NCI-H2196 treated with DMSO at 0.1 percent for 48 hours (cell line): Measurements from ENCODE around the gene FTO.

ENCODE experiments used
- DNase-seq: peaks from one replicate; lab custom pipeline; 2025; ENCODE audit not compliant: unreplicated experiment; lab: John Stamatoyannopoulos, UW

The FTO gene

DNA sequence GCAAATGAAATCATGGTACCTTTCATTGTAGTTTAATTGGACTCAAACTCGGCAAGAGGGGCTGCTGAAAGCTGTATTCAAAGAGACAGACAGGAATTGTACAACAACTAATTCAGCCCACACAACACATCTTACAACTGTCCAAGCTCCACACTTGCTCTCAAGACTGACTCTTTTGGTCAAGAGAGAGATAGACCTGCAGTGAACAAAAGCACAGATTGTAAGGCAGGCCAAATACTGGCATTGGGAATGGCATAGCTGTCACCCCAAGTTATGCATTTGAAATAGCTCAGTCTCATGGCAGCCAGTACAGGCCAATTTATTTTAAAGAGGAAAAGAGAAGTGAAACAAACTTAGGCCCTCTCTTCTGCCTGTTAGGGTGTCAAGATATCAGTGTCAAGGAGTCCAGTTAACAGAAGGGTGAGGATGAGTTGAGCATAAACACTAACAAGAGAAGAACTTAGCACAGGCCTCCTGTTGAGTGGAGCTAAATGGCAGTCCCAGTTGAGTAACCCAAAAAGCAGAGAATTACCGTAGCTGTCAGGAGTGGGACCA is 366.9 kb downstream of the FTO start:
- DNase-seq, result no peak

DNA sequence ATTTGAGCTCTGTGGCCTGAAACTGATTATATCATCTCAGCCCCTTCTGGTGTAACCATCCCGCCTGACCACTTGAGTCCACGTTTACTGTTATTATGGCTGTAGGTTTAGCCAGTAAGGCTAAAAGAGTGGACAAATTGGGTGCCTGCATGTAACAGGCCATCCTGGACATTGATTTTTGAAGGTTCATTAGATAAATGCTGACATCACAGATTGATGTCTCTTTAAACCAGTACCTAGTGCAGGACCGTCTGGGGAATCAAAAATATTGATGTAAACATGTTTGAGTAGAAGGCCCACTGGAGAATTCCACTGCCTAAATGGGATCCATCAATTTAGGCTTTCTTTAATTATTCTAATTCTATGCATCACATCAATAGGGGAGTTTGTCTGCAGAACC is 367.6 kb downstream of the FTO start:
- no peak for DNase-seq

DNA sequence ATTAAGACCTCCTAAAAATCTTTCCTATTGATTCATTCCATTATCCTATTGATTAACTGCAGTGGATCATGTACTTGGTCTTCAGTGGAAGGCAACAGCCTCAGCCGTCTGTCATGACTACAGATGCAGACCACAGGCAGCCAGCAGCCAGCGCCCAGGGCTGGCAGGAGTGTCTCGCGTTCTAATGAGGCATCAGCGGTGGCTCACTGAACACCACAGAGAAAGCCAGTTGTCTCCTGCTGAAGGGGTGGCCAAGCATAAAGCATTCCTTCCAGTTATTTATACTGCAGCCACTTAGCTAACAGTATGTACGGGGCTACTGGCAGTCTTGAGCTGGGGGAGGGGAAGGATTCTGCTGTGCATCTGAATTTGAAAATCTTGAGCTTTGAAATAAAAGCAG is 368.3 kb downstream of the FTO start:
- DNase-seq, result no peak

DNA sequence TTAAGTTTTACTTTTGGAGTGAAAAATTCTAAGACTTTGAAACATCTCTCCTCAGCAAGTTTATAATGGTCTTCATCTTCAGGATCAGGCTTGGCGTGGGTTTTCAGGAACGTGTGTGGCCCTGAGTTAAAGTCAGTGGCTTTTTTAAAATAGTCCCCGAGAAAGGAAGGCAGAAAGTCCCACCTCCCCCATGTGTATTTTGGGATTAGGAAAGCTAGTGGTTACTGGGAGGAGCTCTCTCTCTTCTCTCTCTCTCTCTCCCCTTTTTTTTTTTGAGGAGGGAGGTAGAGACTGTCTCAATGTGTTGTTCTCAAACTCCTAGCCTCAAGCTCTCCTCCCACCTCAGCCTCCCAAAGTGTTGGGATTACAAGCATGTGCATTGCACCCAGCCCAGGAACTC is 369.4 kb downstream of the FTO start:
- DNase-seq, result no peak

DNA sequence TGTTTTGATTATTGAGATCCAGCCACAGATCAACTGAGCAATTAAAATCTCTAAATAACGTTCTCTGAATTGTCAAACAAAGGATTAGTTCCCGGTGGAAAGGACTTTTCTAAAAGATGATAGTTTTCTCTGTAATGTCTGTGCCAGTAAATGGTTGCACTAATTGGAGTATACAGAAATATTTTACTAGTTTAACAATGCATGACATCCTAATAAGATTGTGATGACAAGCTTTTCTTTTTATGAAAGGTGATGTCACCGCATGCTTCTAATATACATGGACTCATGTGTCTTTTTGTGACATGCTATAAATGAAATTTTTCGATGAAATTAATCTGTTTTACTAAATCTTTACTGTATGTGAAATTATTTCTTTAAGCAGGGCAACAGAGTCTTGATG is 371.5 kb downstream of the FTO start:
- DNase-seq, result no peak

DNA sequence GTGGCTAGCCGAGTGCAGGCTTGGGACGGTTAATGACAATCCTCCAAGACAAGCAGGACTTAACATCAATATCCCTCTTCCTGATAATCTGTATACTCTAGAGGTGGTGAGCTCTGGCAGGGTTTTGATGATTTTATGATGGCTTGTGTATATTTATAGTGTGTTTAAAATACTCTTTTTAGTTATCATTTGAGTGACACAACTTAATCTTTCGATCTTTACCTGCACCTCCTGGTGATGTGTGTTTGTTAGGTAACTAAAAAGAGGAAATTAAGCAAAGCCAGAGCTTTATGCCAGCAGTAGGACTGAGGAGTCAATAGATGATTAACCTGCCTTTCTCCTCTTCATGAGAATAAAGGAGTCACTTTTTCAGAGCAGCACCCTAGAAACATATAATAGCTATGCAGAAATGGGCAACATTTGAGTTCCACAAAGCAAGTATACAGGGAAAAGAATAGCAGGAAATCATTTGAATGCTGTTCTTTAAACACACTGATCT is 372.1 kb downstream of the FTO start:
- no peak for DNase-seq

DNA sequence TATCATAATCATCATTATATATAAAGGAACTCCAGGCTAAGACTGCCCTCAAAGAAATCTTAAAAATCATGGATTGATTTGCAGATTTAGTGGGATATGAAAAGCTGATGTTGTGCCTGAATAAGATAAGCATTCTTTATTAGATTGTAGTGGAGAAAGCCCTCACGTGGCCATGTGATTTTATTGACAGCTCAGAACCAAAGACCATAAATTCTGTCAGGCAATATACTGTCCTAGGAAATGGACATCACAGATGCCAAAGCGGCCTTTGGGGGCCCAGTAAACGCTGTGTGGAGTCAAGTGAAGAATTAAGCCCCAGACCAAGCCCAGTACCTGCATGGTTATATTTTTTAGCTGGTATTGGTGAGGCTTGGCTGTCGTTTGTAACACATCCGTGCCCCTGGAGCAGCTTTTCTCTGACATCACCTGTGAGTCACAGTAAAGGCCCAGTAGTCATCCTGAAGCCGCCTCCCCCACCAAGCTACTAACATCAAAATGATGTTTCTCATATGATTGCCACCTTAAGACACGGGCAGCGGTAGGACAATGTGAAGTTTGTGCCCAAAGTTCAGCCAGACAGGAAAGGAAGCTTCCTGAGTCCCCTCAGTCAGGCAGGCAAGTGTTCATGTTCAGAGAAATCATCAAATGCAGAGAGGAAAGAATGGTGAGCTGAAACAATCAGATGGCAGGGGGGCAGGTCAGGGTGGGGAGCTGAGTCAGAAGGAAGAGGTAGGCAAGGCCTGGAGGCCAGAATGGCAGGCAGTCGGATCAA is 373.3 kb downstream of the FTO start:
- DNase-seq, result no peak

DNA sequence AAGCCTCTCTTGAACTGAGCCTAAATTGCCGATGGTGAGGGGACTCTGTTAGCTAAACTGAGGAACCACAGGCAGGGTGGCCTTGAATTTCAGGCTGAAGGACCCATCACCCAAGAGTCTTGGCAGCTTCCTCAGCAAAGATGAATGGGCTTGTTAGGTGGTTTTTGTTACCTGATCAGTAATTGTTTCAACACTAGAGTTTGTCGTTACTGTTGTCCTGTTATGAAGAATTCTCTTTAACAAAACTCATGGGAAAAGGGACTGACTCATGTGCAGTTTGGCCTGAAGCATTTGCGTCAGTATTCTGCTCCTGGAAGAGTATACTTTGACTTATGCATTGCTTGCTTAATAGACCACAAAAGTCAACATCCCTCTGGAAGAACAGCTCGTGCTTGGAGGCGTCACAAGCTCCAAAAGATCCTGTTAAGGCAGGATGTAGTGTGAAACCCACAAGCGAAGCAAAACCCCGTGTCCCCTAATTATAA is 376.6 kb downstream of the FTO start:
- no peak for DNase-seq

DNA sequence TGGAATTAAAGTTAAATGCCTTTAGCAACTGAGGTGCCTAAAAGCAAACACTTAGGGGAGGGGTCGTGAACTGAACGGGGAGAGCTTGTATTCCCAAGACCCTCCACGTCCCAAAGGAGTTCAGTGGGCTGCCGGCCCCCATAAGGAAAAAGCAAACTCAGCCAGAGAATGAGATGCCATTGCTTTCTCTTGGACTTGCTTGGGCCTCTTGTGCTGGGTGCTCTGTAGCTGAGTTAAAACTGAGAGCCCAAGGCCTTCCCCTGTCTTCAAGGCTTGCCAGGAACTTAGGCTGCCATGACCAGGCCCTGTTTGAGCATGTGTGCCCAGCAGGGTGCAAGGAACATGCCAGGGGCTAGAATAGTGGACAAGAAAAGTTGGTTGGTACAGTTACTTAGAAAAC is 382.8 kb downstream of the FTO start:
- no peak for DNase-seq

DNA sequence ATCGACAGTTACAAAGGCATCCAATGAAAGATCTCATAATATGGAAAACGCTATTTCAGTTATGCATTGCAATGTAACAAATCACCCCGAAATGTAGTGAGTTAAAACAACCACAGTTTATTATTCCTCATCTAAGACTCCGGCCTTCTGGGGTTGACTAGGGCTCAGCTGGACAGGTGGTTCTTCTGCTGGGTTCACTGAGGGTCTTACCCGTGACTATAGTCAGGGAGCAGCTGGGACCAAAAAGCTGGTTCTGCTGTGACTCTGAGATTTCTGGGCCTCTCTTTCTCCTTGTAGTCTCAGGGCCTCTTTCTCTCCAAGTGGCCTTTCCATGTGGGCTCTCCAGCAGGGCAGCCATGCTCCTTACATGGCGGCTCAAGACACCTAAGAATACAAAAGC is 386.6 kb downstream of the FTO start:
- DNase-seq, result no peak

DNA sequence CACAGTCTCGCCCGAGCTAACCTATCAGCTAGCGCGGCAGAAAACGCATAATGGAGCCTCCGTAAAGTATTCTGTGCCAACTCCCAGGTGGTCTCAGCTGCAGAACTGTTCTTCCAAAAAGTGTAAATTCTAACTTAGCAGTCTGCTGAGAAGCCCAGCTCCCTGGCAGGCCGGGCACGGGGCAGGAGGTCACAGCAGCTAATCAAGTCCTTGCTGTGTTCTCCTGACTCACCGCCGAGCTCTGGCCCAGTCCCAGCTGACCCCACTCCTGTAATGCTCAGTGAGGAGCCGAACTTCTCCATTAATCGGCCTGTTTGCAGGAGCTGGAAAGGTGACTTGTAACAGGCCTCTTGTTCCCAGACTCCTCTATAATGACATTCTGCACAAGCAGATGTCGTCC is 389.3 kb downstream of the FTO start:
- DNase-seq, result no peak

DNA sequence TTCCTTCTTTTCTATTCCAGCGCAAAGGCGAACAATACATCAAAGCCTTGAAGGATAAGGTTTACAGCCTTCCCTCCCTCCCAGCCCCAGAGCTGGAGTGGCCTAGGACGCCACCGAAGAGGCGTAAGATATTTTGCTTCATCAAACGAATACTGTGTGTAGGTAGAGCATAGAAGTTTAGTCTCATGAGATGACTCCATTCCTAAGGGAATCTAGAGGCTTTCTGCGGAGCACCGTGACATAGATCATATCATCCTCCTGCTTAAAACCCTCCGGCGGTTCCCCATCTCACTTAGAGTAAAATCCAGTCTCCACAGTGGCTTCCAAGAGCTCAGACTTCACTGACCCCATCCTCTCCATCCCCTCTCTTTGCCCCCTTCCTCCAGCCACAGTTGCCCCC is 390.7 kb downstream of the FTO start:
- DNase-seq, result no peak

DNA sequence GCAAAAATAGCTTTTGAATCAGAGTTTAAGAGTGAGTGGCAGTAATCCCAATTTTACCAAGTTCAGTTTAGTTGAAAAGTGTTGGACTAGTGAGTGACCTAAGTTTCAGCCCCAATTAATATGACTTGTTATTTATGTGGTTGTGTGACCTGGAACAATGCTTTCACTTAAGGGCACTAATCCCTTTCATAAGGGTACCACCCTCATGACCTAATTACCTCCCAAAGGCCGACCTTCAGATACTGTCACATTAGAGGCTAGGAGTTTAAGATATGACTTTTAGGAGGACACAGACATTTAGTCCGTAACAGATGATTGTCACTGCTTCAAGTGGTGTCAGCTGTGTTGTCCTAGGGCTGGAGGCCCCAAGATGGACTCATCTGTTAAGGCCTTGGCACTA is 392.7 kb downstream of the FTO start:
- no peak for DNase-seq

DNA sequence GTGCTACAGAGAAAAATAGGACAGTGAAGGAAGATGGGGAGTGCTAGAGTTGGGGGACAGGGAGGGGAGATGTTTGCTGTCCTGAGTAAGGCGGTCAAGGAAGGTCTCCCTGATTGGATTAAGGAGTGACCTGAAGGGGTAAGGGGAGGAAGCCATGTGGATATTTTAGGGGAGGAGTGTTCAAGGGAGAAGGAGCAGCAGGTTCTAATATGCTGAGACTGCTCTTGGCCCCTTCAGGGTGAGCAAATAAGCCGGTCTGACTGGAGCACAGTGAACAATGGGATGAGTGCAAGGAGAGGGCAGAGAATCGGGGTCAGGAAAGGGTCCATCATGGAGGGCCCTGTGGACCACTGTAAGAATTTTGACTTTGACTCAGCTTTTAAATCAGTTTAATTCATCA is 393.8 kb downstream of the FTO start:
- no peak for DNase-seq

DNA sequence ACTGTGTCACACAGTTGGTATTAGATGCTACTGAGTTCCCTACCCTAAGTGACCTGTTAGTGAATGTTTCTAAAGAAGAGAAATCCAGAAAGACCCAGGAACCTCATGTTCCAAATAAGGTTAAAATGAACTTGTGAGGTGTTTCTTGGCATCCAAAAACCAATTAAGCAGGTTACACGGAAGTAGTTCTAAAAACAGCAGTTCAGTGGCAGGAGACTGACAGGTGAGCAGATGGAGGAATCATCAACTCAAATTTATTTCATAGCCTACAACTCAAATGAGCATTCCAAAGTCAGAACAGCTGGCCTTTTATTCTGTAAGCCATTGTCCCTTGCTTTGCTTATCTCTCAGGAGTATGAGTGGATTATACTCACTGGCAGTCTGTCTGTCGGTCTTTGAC is 394.3 kb downstream of the FTO start:
- no peak for DNase-seq

DNA sequence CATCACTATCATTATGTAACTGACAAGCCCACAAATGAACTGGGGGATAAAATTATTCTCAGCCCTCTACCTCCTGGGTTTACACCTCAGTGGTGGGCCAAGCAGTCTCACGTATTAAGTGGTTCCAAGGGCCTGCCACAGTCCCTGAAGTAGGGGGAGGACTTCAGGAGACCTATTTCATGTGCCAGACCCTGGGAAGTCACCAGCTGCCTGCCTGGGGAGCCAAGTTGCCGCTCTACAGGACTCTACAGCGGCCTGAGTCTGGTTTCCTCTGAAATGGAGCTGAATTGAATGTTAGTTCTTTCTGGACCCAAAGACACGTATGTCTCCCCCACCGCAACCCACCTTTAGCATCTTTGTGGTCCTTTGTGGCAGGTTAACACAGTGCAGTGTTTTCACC is 395.7 kb downstream of the FTO start:
- no peak for DNase-seq

DNA sequence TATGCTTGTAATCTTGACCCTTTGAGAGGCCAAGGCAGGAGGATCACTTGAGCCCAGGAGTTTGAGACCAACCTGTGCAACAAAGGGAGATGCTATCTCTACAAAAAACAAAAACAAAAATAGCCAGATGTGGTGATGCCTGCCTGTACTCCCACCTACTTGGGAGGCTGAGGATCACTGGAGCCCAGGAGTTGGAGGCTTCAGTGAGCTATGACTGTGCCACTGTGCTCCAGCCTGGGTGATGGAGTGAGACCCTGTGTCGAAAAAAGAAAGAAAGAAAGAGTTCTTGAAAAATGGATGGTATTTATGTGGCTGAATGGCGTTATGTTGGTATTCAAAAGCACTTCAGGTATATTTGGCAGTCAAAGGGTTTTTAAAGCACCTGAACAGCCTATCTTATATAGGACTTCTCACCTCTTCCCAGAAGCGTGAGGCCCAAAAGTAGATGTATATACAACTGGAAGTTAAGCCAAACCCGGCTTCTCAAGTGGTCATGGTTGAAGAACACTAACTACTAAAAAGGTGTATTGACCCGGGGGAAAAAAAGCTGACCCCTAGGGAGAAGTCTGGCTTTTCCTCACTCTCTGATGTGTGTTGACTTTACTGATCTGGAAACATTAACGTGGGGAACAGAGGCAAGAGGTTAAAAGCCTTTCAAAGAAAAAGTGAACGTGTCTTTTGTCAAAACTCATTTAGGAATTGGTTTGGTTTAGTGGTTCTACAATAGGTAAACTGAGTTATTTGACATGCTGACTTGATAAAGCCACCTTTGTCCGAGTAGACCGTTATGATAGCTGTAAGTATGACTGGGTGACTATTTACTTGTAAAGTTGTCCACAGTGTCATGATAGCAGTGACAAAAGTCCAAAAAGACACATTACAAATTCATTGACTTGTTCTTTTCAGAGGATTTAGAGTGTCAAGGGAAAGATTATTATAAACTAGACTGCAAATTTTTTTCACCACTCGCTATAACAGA is 399.2 kb downstream of the FTO start:
- no peak for DNase-seq

DNA sequence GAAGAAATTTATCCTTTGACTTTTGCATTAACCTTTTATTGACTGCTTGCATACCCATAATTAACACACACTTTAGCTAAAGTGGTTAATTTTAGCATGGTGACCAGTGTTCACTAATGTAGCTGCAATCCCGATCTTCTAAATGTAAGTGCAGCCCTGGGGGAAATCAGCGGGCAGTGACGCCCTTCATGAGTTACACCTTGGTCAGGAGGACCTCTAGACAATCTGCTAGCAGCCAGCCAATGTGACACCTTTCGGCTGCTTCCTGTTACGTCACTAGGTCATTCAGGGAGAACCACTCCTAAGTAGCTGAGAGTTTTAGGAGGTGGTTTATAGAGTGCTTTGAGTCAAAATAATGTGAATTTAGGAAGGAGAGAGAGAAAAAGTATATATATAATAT is 402.1 kb downstream of the FTO start:
- DNase-seq, result no peak

DNA sequence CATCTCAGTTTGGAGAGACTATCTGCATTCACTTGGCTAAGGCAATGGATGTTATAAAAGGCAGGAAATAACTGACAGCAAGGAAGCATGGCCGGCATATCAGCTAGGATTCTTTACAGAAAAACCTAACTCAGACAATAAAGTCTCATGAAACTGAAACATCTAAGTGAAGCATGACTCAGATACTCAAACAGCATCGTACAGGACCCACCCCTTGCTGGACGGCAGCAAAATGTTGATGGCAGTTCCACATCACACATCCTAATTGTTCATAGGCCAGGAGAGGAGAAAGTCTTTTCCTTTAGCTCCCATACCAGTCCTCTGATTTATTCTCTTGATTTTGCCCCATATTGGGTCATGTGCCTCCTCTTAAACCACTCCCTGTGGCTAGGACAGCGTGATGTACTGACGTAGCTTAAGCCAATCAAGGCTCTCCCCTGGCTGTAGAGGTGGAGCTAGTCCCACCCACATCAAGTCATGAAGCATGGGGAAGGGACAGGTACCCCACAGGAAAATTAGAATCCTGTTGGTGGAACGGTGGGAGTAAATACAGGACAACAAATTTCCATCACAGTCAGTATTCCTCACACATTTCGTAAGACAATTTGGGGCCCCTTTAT is 403.7 kb downstream of the FTO start:
- DNase-seq, result no peak

DNA sequence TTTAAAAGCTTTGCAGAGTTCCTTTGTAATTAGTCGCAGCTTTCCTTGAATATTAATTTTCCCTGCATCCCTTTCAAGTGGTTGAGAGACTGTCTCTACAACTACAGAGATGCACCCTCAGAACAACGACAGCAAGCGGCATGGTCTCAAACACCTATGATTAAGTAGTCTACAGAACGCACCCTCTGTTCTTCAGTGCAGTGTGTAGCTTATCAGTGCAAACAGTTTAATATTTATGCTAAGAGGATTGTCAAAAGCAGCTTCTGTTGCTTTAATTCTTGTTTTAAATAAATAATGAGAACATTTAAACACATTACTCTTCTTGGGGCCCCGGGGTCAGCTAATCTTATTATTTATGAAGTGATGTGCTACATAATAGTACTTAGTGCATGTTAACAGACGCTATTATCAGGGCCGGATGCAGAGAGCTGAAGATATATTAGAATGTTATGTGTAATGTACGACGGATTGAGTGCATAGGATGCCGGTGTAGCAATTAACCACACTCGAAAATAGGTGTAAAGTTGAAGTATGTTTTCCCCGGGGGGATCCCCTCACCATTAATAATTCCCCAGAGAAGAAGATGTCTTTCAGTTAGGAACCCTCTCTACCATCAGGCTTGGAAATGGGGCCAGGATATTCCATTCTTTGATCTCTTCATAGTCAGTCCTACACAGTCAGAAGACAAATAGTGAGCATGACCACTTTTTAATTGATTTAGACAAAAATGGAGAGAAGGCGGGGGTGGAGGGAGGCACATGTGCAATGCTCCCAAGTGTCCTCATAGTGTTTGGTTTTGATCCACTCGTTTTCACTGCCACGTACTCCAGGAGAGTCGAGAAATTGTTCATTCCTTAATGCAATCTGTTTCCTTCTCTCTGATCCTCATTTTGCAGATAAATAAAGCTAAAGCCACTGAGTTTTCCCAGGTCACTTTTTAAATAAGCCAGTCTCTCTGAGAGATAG is 406.3 kb downstream of the FTO start:
- DNase-seq, result no peak
